ENCODE data around the gene ATG4A.

Gene ATG4A

GRCh38 chrX:108087792-108088191 lies 3.8 kb upstream of the ATG4A start:
- H3K4me3 ChIP-seq (replicated peaks; ENCODE audit: low read depth, low read length), result no peak overlapping the region
- no peak for DNase-seq (ENCODE audit: extremely low read depth, low read depth)
- no peak for TF ChIP-seq CTCF (IDR thresholded peaks at IDR 0.05; ENCODE audit: low read depth, low read length, missing control alignments)

GRCh38 chrX:108088511-108088910 lies 3.1 kb upstream of the ATG4A start:
- no peak for DNase-seq (ENCODE audit: extremely low read depth, low read depth)
- H3K4me3 ChIP-seq (replicated peaks; ENCODE audit: low read depth, low read length), result no peak overlapping the region
- no peak for TF ChIP-seq CTCF (IDR thresholded peaks at IDR 0.05; ENCODE audit: low read depth, low read length, missing control alignments)

- no peak for TF ChIP-seq CTCF (IDR thresholded peaks at IDR 0.05; ENCODE audit: low read depth, low read length, missing control alignments)
- DNase-seq (ENCODE audit: extremely low read depth, low read depth), result no peak
- H3K4me3 ChIP-seq (replicated peaks; ENCODE audit: low read depth, low read length), result peak overlapping the region; percentile 68
These were observed 901 bp upstream of the ATG4A start for GRCh38 chrX:108090491-108091263.

- peak overlapping the region; percentile 68 for H3K4me3 ChIP-seq (replicated peaks; ENCODE audit: low read depth, low read length)
- no peak for DNase-seq (ENCODE audit: extremely low read depth, low read depth)
These were observed 307 bp downstream of the ATG4A start for GRCh38 chrX:108091878-108092291.

GRCh38 chrX:108097380-108097779 lies 5.8 kb downstream of the ATG4A start:
- DNase-seq (ENCODE audit: extremely low read depth, low read depth), result no peak
- no peak overlapping the region for H3K4me3 ChIP-seq (replicated peaks; ENCODE audit: low read depth, low read length)
- TF ChIP-seq CTCF (IDR thresholded peaks at IDR 0.05; ENCODE audit: low read depth, low read length, missing control alignments), result no peak

More at GRCh38 chrX:108091878-108092291, 307 bp downstream of the ATG4A start:
- TF ChIP-seq CTCF (IDR thresholded peaks at IDR 0.05; ENCODE audit: low read depth, low read length, missing control alignments), result no peak

- TF ChIP-seq CTCF (IDR thresholded peaks at IDR 0.05; ENCODE audit: low read depth, low read length, missing control alignments), result no peak
- no peak for DNase-seq (ENCODE audit: extremely low read depth, low read depth)
- H3K4me3 ChIP-seq (replicated peaks; ENCODE audit: low read depth, low read length), result no peak overlapping the region
These were observed 13.9 kb downstream of the ATG4A start for GRCh38 chrX:108105473-108105872.
